ENCODE measurements around the gene ALDH2.
"Not testable (repeated sequence)": the region's sequence is repeated elsewhere in the genome, so short reads cannot be mapped to it uniquely, and the experiment has no call there.

Gene ALDH2

DNA sequence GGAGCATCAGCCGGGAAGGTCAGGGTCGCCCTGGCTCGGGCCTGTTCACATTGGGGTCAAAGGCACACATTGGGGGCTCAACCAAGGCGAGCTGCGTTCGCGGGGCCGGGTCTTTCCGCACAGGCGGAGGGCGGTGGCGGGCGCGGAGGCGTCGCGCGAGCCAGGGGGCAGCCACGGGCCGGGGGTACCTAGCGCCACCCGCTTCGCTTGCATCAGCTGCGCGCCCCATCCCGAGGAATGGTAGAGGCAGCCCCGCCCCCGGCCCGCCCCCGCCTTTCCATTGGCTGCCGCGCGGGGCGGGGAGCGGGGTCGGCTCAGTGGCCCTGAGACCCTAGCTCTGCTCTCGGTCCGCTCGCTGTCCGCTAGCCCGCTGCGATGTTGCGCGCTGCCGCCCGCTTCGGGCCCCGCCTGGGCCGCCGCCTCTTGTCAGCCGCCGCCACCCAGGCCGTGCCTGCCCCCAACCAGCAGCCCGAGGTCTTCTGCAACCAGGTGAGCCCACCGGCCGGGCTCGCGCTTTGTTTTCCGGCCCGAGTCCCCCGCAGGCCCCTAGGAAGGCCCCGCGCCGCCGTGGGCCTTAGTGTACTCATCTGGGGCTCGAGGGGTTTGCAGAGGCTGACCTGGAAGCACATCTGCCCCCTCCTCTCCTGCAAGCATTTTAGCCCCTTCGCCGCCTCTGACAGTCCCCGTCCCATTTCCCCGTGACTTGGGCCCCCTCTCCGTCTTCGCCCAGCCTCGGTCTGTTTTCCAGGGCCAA is at the start of gene ALDH2:
ALDH2 (plus strand) TSS at position 326 of the 754 bp plus-strand sequence; CDS start at position 376, 50 bp downstream.
- no peak for DNase-seq (ENCODE audit: low read depth in 2 of 2)

DNA sequence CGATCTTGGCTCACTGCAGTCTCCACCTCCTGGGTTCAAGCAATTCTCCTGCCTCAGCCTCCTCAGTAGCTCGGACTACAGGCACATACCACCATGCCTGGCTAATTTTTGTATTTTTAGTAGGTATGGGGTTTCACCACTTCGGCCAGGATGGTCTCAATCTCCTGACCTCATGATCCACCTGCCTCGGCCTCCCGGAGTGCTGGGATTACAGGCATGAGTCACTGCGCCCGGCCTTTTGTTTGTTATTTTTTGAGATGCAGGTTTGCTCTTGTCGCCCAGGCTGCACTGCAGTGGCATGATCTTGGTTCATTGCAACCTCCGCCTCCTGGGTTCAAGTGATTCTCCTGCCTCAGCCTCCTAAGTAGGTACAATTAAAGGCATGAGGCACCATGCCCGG is 47.4 kb upstream of the ALDH2 start:
- DNase-seq (ENCODE audit: low read depth in 2 of 2), result not testable (repeated sequence)

DNA sequence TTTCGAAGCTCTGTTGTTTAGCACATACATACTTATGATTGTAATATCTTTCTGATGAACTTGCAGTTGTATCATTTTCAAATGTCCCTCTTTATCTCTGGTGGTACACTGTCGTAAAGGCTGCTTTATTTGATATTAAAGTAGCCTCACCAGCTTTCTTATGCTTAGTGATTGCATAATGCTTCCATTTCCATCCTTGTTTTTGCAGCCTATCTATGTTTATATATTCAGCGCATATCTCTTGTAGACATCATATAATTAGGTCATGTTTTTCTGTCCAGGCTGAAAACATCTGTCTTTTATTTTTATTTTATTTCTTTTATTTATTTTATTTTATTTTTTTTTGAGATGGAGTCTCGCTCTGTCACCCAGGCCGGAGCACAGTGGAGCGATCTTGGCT is 46.3 kb upstream of the ALDH2 start:
- no peak for DNase-seq (ENCODE audit: low read depth in 2 of 2)

DNA sequence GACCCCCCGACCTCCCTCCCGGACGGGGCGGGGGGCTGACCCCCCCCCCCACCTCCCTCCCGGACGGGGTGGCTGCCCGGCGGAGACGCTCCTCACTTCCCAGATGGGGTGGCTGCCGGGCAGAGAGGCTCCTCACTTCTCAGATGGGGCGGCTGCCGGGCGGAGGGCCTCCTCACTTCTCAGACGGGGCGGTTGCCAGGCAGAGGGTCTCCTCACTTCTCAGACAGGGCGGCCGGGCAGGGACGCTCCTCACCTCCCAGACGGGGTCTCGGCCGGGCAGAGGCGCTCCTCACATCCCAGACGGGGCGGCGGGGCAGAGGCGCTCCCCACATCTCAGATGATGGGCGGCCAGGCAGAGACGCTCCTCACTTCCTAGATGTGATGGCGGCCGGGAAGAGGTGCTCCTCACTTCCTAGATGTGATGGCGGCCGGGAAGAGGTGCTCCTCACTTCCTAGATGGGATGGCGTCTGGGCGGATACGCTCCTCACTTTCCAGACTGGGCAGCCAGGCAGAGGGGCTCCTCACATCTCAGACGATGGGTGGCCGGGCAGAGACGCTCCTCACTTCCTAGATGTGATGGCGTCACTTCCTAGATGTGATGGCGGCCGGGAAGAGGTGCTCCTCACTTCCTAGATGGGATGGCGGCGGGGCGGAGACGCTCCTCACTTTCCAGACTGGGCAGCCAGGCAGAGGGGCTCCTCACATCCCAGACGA is 42.9 kb upstream of the ALDH2 start:
- not testable (repeated sequence) for DNase-seq (ENCODE audit: low read depth in 2 of 2)

GRCh38 chr12:111728795-111729194 is 37.9 kb upstream of the ALDH2 start:
- no peak for DNase-seq (ENCODE audit: low read depth in 2 of 2)

- DNase-seq (ENCODE audit: low read depth in 2 of 2), result no peak
Measured at GRCh38 chr12:111730420-111730819, 36.3 kb upstream of the ALDH2 start.

DNA sequence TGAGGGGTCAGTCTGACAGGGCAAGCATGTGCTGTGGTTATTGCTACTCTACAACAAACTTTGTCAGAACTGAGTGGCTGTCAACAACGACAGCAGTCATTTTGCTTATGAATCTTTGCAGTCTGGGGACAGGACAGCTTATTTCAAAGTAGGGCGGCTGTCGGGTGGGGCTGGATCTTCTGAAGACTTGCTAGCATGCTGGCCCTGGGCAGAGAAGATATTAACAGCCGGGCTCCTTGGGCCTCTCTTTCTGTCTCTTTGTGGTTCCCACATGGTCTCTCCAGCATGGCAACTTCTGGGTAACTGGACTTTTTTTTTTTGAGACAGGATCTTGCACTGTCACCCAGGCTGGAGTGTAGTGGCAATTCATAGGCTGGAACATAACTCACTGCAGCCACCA is 33.9 kb upstream of the ALDH2 start:
- DNase-seq (ENCODE audit: low read depth in 2 of 2), result no peak

- DNase-seq (ENCODE audit: low read depth in 2 of 2), result no peak
Measured at GRCh38 chr12:111733340-111733915, 33.3 kb upstream of the ALDH2 start.

GRCh38 chr12:111739524-111739923 is 27.2 kb upstream of the ALDH2 start:
- DNase-seq (ENCODE audit: low read depth in 2 of 2), result not testable (repeated sequence)

DNA sequence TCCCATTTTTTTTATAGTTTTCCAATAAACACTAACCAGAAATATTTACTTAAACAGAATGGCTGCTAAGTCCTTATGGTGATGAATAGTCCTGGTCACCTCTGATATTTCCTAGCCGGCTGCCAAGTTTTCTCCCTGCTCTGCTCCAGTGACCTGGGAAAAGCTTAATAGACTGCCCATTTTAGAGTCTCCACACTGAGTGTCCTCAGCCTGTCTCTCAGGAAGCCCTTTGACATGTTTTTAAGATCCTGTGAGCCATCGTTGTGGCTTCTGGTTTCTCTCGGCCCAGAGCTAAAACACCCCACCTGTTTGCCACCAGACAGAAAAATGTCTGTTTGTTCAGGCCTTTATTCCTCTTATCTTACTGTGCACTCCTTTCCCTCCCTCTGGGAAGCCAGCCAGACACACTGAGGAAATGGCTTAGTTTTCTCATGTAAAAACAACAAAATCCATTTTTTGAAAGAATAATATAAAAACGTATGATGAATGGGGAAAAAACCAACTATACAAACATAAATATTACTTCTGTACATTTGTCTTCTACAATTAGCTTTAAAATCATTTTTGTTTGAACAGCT is 25.4 kb upstream of the ALDH2 start:
- DNase-seq (ENCODE audit: low read depth in 2 of 2), result no peak

- no peak for DNase-seq (ENCODE audit: low read depth in 2 of 2)
Measured at GRCh38 chr12:111745211-111745610, 21.5 kb upstream of the ALDH2 start.

DNA sequence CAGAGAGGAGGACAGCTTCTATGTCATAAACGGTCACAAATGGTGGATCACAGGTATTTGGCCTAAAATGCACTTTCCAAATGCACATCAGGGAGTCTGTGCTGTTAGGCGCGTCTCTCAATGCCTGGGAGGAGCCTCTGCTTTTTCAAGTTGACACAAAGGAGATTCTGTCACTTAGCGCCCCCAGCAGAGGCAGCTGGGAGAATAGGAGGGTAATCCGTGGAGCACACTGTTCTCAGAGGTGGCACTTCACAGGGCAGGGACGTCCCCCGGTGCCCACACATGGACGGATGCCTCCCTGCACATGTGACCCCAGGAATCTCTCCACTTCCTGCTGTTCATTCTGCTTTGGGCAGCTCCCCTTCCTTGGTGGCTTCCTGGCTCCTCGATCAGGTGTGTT is 19.4 kb upstream of the ALDH2 start:
- DNase-seq (ENCODE audit: low read depth in 2 of 2), result no peak

DNA sequence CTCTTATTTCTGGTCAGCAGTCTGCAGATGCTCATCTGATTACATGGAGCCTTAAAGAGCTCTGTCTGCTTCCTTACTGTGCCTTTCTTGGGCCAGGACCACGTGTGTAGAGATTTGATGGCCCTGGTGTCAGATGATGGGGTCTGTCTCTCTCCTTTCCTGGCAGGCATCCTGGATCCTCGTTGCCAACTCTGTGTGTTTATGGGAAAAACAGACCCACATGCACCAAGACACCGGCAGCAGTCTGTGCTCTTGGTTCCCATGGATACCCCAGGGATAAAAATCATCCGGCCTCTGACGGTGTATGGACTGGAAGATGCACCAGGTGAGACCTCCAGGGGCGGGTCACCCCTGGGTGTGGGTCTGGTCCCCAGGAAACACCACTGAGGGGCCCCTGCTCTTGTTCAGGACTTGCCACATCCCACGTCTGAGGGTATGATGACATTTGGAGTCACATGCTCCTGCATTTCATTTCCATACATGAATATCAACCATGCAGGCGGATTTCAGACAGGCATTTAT is 18.5 kb upstream of the ALDH2 start:
- DNase-seq (ENCODE audit: low read depth in 2 of 2), result no peak

DNA sequence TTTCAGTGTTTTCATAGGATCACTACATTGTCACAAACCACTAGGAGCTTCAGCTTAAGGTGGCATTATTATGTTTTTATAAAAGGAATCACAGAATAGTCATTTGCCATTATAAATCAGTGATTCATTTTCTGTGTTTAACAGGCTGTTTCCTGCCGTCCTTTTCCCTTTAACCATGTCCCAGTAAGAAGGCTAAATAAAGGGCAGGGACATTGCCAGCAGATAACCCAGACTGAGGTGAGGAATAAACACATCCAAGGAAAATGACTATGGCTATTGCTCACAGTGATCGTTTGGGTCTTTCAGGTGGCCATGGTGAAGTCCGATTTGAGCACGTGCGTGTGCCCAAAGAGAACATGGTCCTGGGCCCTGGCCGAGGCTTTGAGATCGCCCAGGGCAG is 17.9 kb upstream of the ALDH2 start:
- no peak for DNase-seq (ENCODE audit: low read depth in 2 of 2)

GRCh38 chr12:111749391-111749790 is 17.3 kb upstream of the ALDH2 start:
- no peak for DNase-seq (ENCODE audit: low read depth in 2 of 2)

DNA sequence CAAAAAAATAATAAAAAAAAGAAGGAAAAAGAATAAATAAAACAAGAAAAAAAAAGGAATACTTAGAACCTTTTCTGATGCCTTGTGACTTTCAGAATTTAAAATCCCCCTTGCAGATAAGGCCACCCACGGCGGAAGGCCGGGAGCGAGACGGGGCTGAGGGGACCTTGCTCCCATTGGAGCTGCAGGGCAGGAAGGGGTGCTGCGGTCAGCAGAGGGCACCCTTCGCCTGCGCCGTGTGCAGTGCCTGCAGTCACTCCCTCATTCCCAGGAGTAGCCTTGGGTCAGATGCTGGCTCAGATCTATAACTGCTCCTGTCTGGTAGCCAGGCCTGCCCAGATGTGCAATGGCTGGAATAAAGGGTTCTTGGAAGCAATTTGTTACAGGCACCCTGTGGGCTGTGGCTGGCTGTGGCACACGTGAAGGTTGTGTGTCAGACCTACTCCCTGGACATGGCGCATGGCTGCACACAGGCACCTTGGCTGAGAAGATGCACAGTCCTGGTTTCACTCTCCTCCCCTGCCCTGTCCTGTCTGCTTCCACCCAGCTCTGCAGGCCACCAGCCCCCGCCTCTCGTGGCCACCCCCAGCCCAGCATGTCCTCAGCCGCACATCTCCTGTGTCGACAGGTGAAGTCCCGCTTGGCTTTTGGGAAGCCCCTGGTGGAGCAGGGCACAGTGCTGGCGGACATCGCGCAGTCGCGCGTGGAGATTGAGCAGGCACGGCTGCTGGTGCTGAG is 13.4 kb upstream of the ALDH2 start:
- DNase-seq (ENCODE audit: low read depth in 2 of 2), result no peak

GRCh38 chr12:111754671-111755070 is 12.1 kb upstream of the ALDH2 start:
- no peak for DNase-seq (ENCODE audit: low read depth in 2 of 2)

- no peak for DNase-seq (ENCODE audit: low read depth in 2 of 2)
Measured at GRCh38 chr12:111756196-111756595, 10.5 kb upstream of the ALDH2 start.

- no peak for DNase-seq (ENCODE audit: low read depth in 2 of 2)
Measured at GRCh38 chr12:111756681-111757080, 10.1 kb upstream of the ALDH2 start.

GRCh38 chr12:111757361-111758119 is 9.2 kb upstream of the ALDH2 start:
- no peak for DNase-seq (ENCODE audit: low read depth in 2 of 2)

- no peak for DNase-seq (ENCODE audit: low read depth in 2 of 2)
Measured at GRCh38 chr12:111758120-111758561, 8.6 kb upstream of the ALDH2 start.

Data from stimulated activated CD4-positive, alpha-beta T cell treated with anti-CD3 and anti-CD28 coated beads, Interleukin-1b, Interleukin-23, amount 100 ng/mL, for 1 hour (primary cell).